ENCODE results near the gene ASB11.

DNA sequence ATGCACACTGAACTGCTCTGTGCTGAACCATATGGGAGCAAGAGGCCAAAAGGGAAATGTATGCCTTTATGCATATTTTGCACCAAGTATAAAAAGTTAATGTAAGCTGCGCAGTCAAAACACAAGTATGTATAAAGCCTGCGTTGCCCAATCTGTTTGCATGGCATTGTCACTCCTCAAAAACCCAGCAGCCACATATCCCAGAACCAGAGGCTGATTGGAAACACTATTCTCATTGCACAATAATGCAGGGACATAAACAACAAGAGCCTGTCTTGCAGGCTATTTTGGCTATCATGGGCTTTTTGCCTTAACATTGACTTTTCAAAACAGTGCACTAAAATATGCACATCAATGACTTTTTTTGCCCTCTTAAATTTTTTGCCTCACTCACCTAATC, 40.5 kb downstream of the ASB11 start:
- TF ChIP-seq CTCF (IDR thresholded peaks at IDR 0.05; ENCODE audit: borderline replicate concordance, extremely low read depth, low read length, poor library complexity, severe bottlenecking) (no peak), EZH2 (IDR thresholded peaks at IDR 0.05; ENCODE audit: borderline replicate concordance, low read depth, low read length, severe bottlenecking) (no peak)
